Large intestine (tissue), 3 donors: ENCODE results near the gene WASHC2C. TPM values are rescaled to one million over a fixed set of nuclear protein-coding genes. Genes with fewer than 3 reads are reported as not detected.
"Not testable (repeated sequence)": the region's sequence is repeated elsewhere in the genome, so short reads cannot be mapped to it uniquely, and the experiment has no call there.

ENCODE experiments used
- DNase-seq, 2 donors: peaks; one replicate each; pipeline versions ENCODE4 v3.0.0 to v3.0.0-alpha.2; 2013
- H3K27ac ChIP-seq: one replicate; pipeline ENCODE4 v1.5.1; 2013; ENCODE audit warnings: low read length
- H3K27me3 ChIP-seq: 2 replicates; pipeline ENCODE4 v1.6.1; 2013; ENCODE audit warnings: low read length; ENCODE audit not compliant: control insufficient read depth, insufficient read depth
- H3K36me3 ChIP-seq: 2 replicates; pipeline ENCODE4 v1.6.1; 2013; ENCODE audit warnings: low read length; ENCODE audit not compliant: control insufficient read depth, insufficient read depth
- H3K4me1 ChIP-seq: one replicate; pipeline ENCODE4 v1.6.1; 2013; ENCODE audit warnings: low read length; ENCODE audit not compliant: control insufficient read depth, insufficient read depth
- H3K4me3 ChIP-seq: one replicate; pipeline ENCODE4 v1.5.1; 2013; ENCODE audit warnings: low read length
- H3K9me3 ChIP-seq: one replicate; pipeline ENCODE4 v1.6.1; 2013; ENCODE audit warnings: mild to moderate bottlenecking, low read depth, low read length, moderate library complexity; ENCODE audit not compliant: control insufficient read depth
- WGBS: methylation state at CpG from one replicate; pipeline ENCODE4 v1.1.5; 2013; ENCODE audit warnings: low lambda C conversion rate; ENCODE audit not compliant: insufficient coverage; 5-methylcytosine and 5-hydroxymethylcytosine counted together
- polyA plus RNA-seq: library from polyadenylated mRNA; unstranded; fragments of 120-200 nt; gene quantifications from one replicate; pipeline ENCODE4 v1.2.1, GENCODE V29; 2013

WASHC2C gene
- polyA plus RNA-seq, 1 donor: 58.4 TPM

GRCh38 chr10:45768334-45768733, 41.3 kb downstream of the WASHC2C start:
- not testable (repeated sequence) for H3K4me1 ChIP-seq, H3K36me3 ChIP-seq, H3K4me3 ChIP-seq, H3K9me3 ChIP-seq, H3K27me3 ChIP-seq, DNase-seq, H3K27ac ChIP-seq
- no CpG with 5 or more reads among the region's 4 CpGs for WGBS

GRCh38 chr10:45771757-45772461, 44.8 kb downstream of the WASHC2C start:
- no CpG with 5 or more reads among the region's 7 CpGs for WGBS

GRCh38 chr10:45786217-45786616, 59.2 kb downstream of the WASHC2C start:
- not testable (repeated sequence) for H3K27me3 ChIP-seq, H3K27ac ChIP-seq, H3K4me3 ChIP-seq, DNase-seq, H3K9me3 ChIP-seq, H3K4me1 ChIP-seq
- peaks cover 11% of the 10 kb centered on the region for H3K36me3 ChIP-seq
- no CpG with 5 or more reads among the region's 1 CpG for WGBS

More at GRCh38 chr10:45771757-45772461, 44.8 kb downstream of the WASHC2C start:
- not testable (repeated sequence) for H3K27me3 ChIP-seq, H3K4me3 ChIP-seq, H3K4me1 ChIP-seq, H3K36me3 ChIP-seq, H3K27ac ChIP-seq, DNase-seq, H3K9me3 ChIP-seq

- DNase-seq, H3K4me3 ChIP-seq, H3K4me1 ChIP-seq, H3K27ac ChIP-seq, H3K9me3 ChIP-seq, H3K27me3 ChIP-seq: not testable (repeated sequence)
- H3K36me3 ChIP-seq: peaks cover 11% of the 10 kb centered on the region
- WGBS: no CpG with 5 or more reads among the region's 5 CpGs
Measured at GRCh38 chr10:45787212-45787741, 60.2 kb downstream of the WASHC2C start.

- not testable (repeated sequence) for H3K4me3 ChIP-seq, H3K36me3 ChIP-seq, H3K27ac ChIP-seq, DNase-seq, H3K9me3 ChIP-seq, H3K27me3 ChIP-seq, H3K4me1 ChIP-seq
- no CpG with 5 or more reads among the region's 8 CpGs for WGBS
Measured at GRCh38 chr10:45789991-45790390, 62.9 kb downstream of the WASHC2C start.

- H3K36me3 ChIP-seq, DNase-seq, H3K27ac ChIP-seq, H3K4me1 ChIP-seq, H3K9me3 ChIP-seq, H3K27me3 ChIP-seq, H3K4me3 ChIP-seq: not testable (repeated sequence)
- WGBS: no CpG with 5 or more reads among the region's 6 CpGs
Measured at GRCh38 chr10:45790694-45791426, 63.8 kb downstream of the WASHC2C start.

GRCh38 chr10:45794761-45795160, 67.7 kb downstream of the WASHC2C start:
- H3K27me3 ChIP-seq, H3K4me1 ChIP-seq, H3K4me3 ChIP-seq, H3K27ac ChIP-seq, DNase-seq, H3K36me3 ChIP-seq, H3K9me3 ChIP-seq: not testable (repeated sequence)
- no CpG with 5 or more reads among the region's 2 CpGs for WGBS

GRCh38 chr10:45803060-45804010, 76.3 kb downstream of the WASHC2C start:
- H3K27ac ChIP-seq, H3K9me3 ChIP-seq, H3K27me3 ChIP-seq, H3K4me3 ChIP-seq, DNase-seq, H3K4me1 ChIP-seq, H3K36me3 ChIP-seq: not testable (repeated sequence)
- 47% methylated on average over 3 of the region's 13 CpGs for WGBS

- not testable (repeated sequence) for H3K4me1 ChIP-seq, H3K4me3 ChIP-seq, H3K36me3 ChIP-seq, H3K27ac ChIP-seq, DNase-seq, H3K27me3 ChIP-seq, H3K9me3 ChIP-seq
- WGBS: no CpG with 5 or more reads among the region's 2 CpGs
Measured at GRCh38 chr10:45804996-45805395, 77.9 kb downstream of the WASHC2C start.

GRCh38 chr10:45809837-45810236, 82.8 kb downstream of the WASHC2C start:
- no peaks in the 10 kb centered on the region for H3K9me3 ChIP-seq
- no peaks in the 10 kb centered on the region for H3K27me3 ChIP-seq
- no peak for DNase-seq
- no peaks in the 10 kb centered on the region for H3K4me1 ChIP-seq
- no peak overlapping the region for H3K27ac ChIP-seq
- no CpG with 5 or more reads among the region's 4 CpGs for WGBS
- no peak overlapping the region for H3K4me3 ChIP-seq
- no peaks in the 10 kb centered on the region for H3K36me3 ChIP-seq
